Stimulated activated CD4-positive, alpha-beta T cell treated with anti-CD3 and anti-CD28 coated beads, Interleukin-2, amount 100 ng/mL, for 4 hours (primary cell): ENCODE measurements around the gene STK11.

ENCODE experiments used
- DNase-seq: peaks from one replicate; pipeline ENCODE4 v3.0.0-alpha.2; 2020; ENCODE audit warnings: low read depth

STK11 gene

GRCh38 chr19:1274081-1274851, 68.7 kb downstream of the STK11 start:
- DNase-seq = no peak

- no peak for DNase-seq
These were observed 69.3 kb downstream of the STK11 start for GRCh38 chr19:1274852-1275259.

GRCh38 chr19:1275260-1275975, 69.8 kb downstream of the STK11 start, which contains the start of gene FAM174C:
Gene FAM174C (plus strand): TSS chr19:1275530. CDS start chr19:1275550, 20 bp downstream.
- peak; percentile 98 for DNase-seq

GRCh38 chr19:1275976-1276627, 70.5 kb downstream of the STK11 start:
- DNase-seq = no peak

- DNase-seq = no peak
These were observed 71.0 kb downstream of the STK11 start for GRCh38 chr19:1276628-1277022.

- DNase-seq = no peak
These were observed 71.5 kb downstream of the STK11 start for GRCh38 chr19:1277061-1277460.
